GM12875 (cell line): Measurements from ENCODE around the gene TSHZ3.

ENCODE experiments used
- H3K4me3 ChIP-seq: one replicate; pipeline ENCODE4 v1.5.1; 2011; ENCODE audit warnings: low read depth, low read length, control low read depth
- CTCF ChIP-seq: IDR thresholded peaks from 2 replicates; pipeline ENCODE4 v1.5.1; 2011; ENCODE audit warnings: low read depth, mild to moderate bottlenecking, control low read depth, inconsistent platforms, low read length, moderate library complexity, borderline replicate concordance; ENCODE audit not compliant: insufficient read depth

Gene TSHZ3

GRCh38 chr19:31354316-31354715 is 5.1 kb upstream of the TSHZ3 start:
- no peak overlapping the region for H3K4me3 ChIP-seq
- TF ChIP-seq CTCF, result no peak

- no peak for TF ChIP-seq CTCF
- H3K4me3 ChIP-seq, result no peak overlapping the region
These were observed 4.6 kb upstream of the TSHZ3 start for GRCh38 chr19:31353833-31354232.

GRCh38 chr19:31352782-31353651 is 3.8 kb upstream of the TSHZ3 start:
- TF ChIP-seq CTCF, result no peak
- H3K4me3 ChIP-seq, result no peak overlapping the region

GRCh38 chr19:31352296-31352781 is 3.1 kb upstream of the TSHZ3 start:
- TF ChIP-seq CTCF, result no peak
- no peak overlapping the region for H3K4me3 ChIP-seq

- no peak overlapping the region for H3K4me3 ChIP-seq
- TF ChIP-seq CTCF, result no peak
These were observed 2.6 kb upstream of the TSHZ3 start for GRCh38 chr19:31351855-31352195.

- no peak overlapping the region for H3K4me3 ChIP-seq
- no peak for TF ChIP-seq CTCF
These were observed 2.0 kb upstream of the TSHZ3 start for GRCh38 chr19:31351056-31351854.
